Brain pericyte (primary cell): ENCODE data around the gene C9orf40.

Experiments used
- DNase-seq: peaks from one replicate; pipeline ENCODE4 v3.0.0-alpha.2; 2012; ENCODE audit warnings: low read depth, low spot score

C9orf40 gene

DNA sequence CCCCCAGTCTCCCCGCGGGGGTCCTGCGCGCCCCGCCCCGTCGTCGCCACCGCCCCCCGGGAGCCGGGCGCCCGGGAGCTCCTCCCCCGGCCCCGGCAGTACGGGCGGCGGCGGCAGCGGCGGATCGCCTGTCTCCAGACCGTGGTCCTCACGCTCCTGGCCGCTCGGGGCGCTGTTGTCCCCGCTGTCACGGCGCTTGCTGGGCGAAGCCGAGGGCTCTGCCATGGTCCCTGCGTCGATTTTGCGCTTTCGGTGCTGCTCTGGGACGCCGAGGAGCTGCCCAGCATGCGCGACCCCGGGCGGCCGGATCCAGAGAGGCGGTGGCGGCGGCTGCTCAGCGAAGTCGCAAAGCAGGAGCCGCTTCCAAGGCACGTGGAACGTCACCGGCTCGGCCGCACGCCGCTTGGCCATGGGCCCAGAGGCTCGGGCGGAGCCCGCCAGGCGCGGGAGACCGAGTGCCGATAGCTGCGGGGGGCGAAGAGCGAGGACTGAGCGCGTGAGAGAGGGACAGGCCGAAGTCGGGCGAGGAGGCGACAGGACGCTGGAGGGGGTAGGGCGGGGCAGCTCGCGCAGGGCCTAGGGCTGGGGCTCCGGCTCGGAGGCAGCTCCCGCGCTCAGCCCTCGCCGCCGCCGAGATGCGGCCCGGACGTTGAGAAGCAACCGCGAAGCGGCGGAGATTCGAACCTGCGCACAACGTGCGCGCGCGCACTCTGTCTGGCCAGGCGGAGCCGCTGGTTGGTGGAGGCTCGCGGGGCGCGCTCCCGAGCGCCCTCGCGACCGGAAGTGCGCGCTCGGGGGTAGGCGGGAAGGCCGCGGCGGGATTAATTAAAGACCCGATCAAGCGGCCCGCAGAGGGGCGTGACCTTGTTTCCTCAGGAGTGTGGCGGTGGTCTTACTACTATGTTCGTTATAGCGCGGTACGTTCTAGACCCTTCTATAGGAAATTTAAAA is at the start of gene C9orf40:
Gene C9orf40, minus strand, starts transcription at position 712 of the 951 bp plus-strand sequence. Its CDS starts 301 bp downstream, at position 411.
- DNase-seq = peak; percentile 27

- peak; percentile 59 for DNase-seq
Measured at GRCh38 chr9:75001719-75002421, 49.2 kb upstream of the C9orf40 start.

GRCh38 chr9:75000835-75001234 is 48.1 kb upstream of the C9orf40 start:
- DNase-seq = no peak

DNA sequence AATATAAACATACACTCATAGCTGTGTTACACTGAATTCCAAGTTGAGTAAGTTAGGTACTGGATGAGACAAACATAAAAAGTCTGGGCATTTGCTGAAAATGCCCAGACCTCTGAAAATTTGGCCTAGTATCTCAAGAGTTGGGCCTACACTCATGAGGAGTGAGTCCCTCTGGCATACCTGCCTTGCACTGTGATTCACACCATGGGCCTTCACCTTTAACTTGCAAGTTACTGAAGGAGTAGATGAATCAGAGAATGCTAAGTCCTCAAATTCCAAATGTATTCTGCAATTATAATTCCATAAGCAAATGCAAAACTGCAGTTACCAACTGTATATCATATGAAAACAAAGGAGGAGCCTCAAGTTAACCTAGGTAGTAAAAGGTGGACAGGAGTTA is 32.3 kb upstream of the C9orf40 start:
- DNase-seq = no peak

GRCh38 chr9:74983709-74984108 is 31.0 kb upstream of the C9orf40 start:
- no peak for DNase-seq

DNA sequence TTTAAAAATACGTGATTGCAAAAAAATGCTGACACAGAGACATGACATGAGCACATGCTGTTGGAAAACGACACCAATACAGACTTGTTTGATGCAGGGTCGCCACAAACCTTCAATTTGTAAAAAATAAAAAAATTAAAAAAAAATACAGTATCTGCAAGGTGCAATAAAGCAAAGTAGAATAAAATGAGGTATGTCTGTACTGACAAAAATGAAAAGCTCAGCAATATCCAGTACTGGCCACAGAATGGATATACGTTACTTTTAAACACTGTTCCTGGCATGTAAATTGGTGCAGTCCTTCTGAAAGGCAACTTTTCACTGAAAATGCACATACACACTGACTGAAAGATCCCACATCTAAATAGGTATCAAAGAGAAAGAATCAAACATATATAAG is 27.1 kb upstream of the C9orf40 start:
- DNase-seq = no peak

GRCh38 chr9:74977287-74977686 is 24.6 kb upstream of the C9orf40 start:
- no peak for DNase-seq

DNA sequence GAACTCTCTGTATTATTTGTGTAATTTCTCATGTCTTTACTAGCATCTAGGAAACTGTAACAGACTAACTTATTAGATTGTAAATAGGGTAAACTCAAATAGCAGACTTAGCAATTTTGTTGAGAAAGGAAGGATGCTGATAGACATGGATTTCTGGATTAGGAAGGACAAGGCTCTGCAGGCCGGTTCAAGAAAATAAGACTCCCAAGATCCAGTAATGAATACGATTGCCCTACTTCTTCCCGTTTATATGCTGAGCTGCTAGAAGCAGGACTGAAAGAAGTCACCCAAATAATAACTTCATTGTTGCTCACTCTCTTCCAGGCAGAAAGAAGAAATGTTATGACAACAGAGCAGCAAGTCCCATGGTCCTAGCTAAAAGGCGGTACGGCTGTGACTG is 22.8 kb upstream of the C9orf40 start:
- DNase-seq = no peak

DNA sequence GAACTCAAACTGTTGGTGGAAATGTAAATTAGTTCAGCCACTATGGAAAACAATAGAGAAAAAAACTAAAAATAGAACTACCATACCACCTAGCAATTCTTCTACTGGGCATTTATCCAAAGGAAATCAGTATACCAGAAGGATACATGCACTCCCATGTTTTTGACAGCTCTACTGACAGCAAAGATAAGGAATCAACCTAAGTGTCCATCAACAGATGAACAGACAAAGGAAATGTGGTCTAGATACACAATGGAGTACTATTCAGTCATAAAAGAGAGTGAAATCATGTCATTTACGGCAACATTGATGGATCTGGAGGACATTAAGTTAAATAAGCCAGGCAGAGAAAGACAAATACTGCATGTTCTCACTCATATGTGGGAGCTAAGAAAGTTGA is 21.8 kb upstream of the C9orf40 start:
- DNase-seq = no peak

- no peak for DNase-seq
Measured at GRCh38 chr9:74973714-74974113, 21.0 kb upstream of the C9orf40 start.

GRCh38 chr9:74963056-74963455 is 10.3 kb upstream of the C9orf40 start:
- no peak for DNase-seq

- DNase-seq = no peak
Measured at GRCh38 chr9:74961496-74961895, 8.8 kb upstream of the C9orf40 start.

GRCh38 chr9:74960561-74960960 is 7.8 kb upstream of the C9orf40 start:
- DNase-seq = no peak

GRCh38 chr9:74958587-74958986 is 5.9 kb upstream of the C9orf40 start:
- DNase-seq = no peak

DNA sequence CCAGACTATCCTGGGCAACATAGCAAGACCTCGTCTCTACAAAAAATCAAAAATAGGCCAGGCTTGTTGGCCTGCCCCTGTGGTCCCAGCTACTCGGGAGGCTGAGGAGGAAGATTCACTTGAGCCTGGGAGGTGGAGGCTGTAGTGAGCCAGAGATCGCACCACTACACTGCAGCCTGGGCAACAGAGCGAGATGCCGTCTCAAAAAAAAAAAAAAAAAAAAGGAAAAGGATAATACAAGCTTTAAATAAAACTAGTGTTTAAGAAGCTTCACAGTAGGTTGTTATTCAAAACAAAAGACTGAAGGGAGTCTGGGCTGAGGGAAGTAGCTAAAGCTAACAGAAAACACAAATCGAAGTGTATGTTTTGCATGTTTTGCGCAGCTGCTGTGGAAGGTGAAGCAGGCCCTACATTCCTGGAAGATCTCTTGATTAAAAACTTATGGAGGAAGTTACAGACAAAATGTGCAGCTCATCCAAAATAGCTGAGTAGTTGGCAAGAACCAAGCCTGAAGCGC is 581 bp upstream of the C9orf40 start:
- no peak for DNase-seq

DNA sequence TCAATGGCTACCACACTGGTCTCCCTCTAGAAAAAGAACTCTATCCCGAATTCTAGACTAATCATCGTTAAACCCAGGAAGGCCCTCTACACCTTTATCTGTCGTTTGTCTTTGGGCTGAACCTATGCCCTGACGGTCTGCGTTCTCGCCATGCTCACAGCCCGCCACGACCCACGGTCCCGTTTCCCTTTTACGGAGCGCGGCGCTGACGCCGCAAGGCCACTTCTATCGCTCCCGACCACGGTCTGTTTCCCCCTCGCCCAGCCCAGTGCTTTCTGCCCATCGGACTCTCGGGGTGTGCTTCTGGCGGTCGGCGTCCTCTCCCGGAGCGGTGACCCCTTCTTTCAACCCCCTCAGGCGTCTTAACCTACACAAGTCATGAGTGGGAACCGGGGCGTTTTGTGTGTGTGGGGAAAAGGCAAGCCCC is 974 bp downstream of the C9orf40 start:
- no peak for DNase-seq

DNA sequence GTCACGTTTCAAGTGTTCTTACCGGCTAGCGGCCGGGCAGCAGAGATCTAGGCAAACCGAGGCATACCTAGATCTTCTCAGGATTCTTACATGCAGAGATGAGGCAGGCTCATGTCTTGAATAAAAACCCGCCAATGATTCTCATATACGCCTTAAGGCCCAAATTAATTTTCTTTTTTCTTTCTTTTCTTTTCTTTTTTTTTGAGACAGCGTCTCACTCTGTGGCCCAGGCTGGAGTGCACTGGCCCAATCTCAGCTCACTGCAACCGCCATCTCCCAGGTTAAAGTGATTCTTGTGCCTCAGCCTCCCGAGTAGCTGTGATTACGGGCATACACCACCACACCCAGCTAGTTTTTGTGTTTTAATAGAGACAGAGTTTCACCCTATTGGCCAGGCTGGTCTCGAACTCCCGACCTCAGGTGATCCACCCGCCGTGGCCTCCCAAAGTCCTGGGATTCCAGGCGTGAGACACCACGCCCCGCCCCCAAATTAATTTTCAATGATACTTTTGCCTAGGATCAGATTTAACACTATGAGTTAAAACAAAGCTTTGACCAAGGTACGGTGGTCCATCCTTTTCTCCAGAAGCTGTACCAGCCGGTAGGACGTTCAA is 1.5 kb downstream of the C9orf40 start:
- DNase-seq = no peak

DNA sequence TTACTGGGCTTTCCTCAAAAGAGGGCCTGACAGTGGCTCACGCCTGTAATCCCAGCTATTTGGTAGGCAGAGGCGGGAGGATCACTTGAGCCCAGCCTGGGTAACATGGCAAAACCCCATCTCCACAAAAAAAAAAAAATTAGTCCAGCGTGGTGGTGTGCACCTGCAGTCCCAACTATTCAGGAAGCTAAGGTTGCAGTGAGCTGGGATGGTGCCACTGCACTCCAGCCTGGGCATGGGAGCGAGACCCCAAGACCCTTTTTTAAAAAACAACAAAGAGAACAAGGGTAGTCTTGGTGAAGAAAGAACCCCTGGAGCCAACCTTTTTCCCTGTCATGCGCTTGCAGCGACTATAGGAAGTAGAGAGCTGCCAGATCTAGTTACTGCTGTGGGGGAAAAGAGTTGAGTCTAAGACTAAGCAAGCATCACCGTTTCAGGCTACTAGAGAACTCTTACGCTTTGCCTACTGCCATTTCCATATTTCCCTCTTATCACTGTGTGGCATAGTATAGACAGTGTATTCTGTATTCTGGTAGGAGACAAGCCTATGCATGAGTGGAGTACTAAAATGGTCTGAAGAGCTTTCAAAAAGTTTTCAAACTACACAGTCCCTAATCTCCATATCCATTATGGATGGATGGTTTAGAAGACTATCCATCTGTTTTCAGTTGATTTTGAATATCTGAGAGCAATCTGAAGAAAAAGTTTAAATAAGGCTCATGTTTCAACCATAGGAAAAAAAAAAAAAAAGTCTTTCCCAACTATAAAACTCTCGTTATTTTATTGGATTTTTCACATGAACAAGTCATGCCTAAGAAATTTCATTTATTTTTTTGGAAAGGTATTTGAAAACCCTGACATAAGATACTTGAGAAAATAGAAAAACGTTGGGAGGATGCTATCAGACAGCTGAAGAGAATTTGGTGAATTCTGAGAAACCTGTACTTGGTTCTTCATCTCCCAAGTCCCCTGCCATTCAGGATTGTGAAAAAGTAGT is 2.6 kb downstream of the C9orf40 start:
- no peak for DNase-seq

DNA sequence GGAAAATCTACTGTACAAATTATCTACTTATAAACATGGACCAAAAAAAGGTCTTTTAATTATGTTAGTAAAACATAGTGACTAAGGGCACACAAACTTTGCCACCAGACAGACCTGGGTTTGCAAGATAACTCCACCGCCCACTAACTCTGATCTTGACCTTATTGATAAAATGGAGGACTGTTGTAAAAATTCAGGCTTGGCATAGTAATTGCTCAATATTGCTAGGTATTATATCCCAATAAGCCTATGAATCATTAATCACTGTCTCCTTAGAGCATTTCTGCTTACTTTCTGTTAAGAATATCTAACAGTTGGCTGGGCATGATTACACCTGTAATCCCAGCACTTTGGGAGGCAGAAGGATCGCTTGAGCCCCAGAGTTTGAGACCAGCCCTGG is 3.8 kb downstream of the C9orf40 start:
- no peak for DNase-seq

GRCh38 chr9:74946686-74947085 is 6.0 kb downstream of the C9orf40 start:
- no peak for DNase-seq

GRCh38 chr9:74942801-74943200 is 9.9 kb downstream of the C9orf40 start:
- DNase-seq = no peak
